Measurements from ENCODE around the gene CHD9.
A peak's percentile ranks its signal among the peaks of the same experiment; 100 is the strongest.

The CHD9 gene

DNA sequence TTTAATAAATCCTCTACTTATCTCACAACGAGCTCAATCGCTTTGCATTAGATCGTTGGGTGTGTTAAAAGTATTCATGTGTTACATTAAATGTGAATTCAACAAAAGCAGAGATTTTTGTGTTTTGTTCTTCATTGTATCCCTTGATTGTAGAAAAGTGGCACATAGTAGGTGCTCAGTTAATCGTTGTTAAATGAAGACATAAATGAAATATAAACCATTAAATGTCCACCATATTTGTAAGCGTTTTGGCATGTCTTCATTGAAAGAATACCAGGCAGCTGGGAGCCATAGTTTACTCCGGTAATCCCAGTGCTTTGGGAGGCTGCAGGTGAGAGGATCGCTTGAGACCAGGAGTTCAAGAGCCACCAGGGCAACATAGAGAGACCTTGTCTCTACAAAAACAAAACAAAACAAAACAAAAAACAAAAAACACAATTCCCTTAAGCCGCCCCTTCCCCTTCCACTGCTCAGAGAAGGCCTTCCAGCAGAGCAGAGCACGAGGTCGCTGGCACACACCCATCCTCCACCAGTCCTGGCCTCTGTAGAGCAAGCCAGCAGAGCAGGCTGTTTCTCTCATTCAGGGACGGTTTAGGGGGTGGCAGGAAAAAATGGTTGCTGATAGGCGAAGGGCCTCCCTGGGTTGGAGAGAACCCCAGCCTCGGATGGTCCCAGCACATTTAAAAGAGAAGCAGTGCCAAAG is 673 bp upstream of the CHD9 start:
- Histone ChIP-seq H3K27me3 (no peaks in the 10 kb centered on the region), H3K4me3 (peak overlapping the region; percentile 68 to 85 (median 78)), H3K9me3 (replicated peaks in 1 of 11) (no peaks in the 10 kb centered on the region), H3K9ac (peak overlapping the region; percentile 83 to 95 (median 88)), H3K27ac (peak overlapping the region in 10 of 11 experiments; percentile 71 to 91 (median 86); a peak in 21 of 22 replicates), H3K36me3 (no peaks in the 10 kb centered on the region), H4K20me1 (peaks cover 0 to 13% (median 0%) of the 10 kb centered on the region in 11 experiments; a peak in 4 of 22 replicates), H3K4me2 (peak overlapping the region; percentile 80 to 96 (median 90)), H3K4me1 (peaks cover 43 to 63% (median 57%) of the 10 kb centered on the region in 10 experiments)
- no peak for TF ChIP-seq Cebpa-rat (IDR thresholded peaks at IDR 0.05)

DNA sequence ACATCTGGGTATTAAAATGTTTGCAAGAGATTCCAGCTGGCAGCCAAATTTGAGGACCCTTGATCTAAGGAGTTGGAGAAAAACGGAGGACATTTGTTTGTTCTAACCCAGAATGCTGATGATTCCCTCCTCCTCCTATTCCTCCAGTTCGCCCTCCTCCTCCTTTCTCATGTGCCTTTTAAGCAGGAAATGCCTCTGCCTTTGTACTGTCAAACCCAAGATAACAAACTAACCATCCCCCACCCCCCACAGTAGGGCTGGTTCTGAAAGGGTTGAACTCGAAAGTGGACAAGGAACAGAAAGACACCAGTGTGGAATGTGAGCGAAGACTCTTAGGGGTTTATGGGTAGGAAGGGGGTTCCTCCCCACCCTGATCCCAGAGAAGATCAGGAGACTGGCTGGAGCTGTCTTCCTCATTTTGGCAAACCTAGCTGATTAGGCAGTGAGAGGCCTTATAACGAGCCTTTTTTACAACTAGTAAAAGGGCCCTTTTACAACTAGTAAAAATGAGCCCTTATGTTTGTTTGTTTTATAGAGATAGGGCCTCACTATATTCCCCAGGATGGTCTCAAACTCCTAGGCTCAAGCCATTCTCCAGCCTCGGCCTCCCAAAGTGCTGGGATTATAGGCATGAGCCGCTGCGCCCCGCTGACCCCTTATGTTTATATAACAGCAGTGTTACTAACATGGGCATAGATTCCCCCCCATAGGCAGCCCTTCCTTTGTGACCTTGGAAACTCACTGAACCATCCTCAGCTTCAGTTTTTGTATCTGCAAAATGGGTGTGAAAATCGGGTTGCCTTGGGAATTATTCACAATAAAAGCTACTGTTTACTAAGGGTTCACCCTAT is 975 bp downstream of the CHD9 start:
- Histone ChIP-seq H3K9ac (peak overlapping the region; percentile 83 to 95 (median 88)), H4K20me1 (peaks cover 0 to 18% (median 1%) of the 10 kb centered on the region in 11 experiments; a peak in 5 of 22 replicates), H3K36me3 (peaks cover 0 to 6% (median 0%) of the 10 kb centered on the region in 11 experiments; a peak in 2 of 22 replicates), H3K4me1 (peaks cover 51 to 68% (median 62%) of the 10 kb centered on the region in 10 experiments), H3K27ac (peak overlapping the region; percentile 16 to 91 (median 86); a peak in 21 of 22 replicates), H3K9me3 (replicated peaks in 1 of 11) (no peaks in the 10 kb centered on the region), H3K4me3 (peak overlapping the region; percentile 68 to 85 (median 78)), H3K27me3 (no peaks in the 10 kb centered on the region), H3K4me2 (peak overlapping the region; percentile 80 to 96 (median 90))
- TF ChIP-seq Cebpa-rat (IDR thresholded peaks at IDR 0.05): no peak

DNA sequence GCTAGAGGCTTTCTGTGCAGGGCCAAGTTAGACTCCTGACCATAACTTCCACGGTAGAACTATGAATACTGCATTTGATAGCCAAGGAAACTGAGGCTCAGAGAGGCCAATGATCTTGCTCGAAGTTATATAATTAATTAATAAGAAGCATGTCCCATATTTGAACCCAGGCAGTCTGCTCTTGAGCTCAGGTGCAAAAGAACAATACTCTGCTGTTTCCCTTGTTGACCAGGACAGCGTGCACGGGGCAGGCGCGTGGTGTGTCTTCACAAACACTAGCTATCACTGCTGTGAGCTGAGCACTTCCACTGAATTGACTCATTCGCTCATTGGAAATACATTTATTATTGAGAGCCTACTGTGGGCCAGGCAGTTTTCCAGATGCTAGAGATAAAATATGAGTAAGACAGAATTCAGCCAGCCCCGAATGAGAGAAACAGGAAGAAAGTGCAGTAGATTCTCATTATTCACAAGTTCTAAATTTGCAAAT is 1.6 kb downstream of the CHD9 start:
- Histone ChIP-seq H3K4me2 (peak overlapping the region; percentile 80 to 96 (median 90)), H3K9me3 (replicated peaks in 1 of 11) (no peaks in the 10 kb centered on the region), H4K20me1 (peaks cover 0 to 18% (median 4%) of the 10 kb centered on the region in 11 experiments; a peak in 8 of 22 replicates), H3K9ac (peak overlapping the region; percentile 83 to 95 (median 88); a peak in 15 of 22 replicates), H3K27me3 (no peaks in the 10 kb centered on the region), H3K36me3 (peaks cover 0 to 6% (median 0%) of the 10 kb centered on the region in 11 experiments; a peak in 2 of 22 replicates), H3K4me1 (peaks cover 58 to 74% (median 69%) of the 10 kb centered on the region in 10 experiments), H3K27ac (peak overlapping the region in 7 of 11 experiments; percentile 71 to 91 (median 86); a peak in 12 of 22 replicates), H3K4me3 (peak overlapping the region; percentile 68 to 85 (median 78); a peak in 17 of 20 replicates)
- no peak for TF ChIP-seq Cebpa-rat (IDR thresholded peaks at IDR 0.05)

DNA sequence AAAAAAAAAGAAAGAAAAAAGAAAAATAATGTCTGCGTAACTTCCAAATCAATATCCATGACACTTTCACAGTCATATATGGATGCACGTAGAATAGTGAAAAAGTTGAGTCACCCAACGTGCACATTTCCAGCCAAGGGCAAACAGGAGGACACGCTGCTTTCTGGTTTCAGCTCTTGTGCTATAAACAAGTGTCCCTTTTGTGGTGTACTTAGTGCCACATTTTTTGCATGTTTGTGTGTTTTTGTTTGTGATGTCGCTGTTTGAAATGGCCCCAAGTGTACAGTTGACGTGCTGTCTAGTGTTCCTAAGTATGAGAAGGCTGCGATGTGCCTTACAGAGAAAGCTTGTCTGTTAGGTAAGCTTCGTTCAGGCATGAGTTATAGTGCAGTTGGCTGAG is 2.9 kb downstream of the CHD9 start:
- H3K4me2 ChIP-seq: peak overlapping the region in 10 of 11 experiments; percentile 35 to 96 (median 90); a peak in 12 of 22 replicates
- H3K9me3 ChIP-seq (replicated peaks in 1 of 11): no peaks in the 10 kb centered on the region
- no peaks in the 10 kb centered on the region for H3K27me3 ChIP-seq
- H3K36me3 ChIP-seq: peaks cover 0 to 6% (median 0%) of the 10 kb centered on the region in 11 experiments; a peak in 3 of 22 replicates
- no peak for TF ChIP-seq Cebpa-rat (IDR thresholded peaks at IDR 0.05)
- H3K27ac ChIP-seq: no peak overlapping the region
- no peak overlapping the region for H3K4me3 ChIP-seq
- peaks cover 61 to 81% (median 74%) of the 10 kb centered on the region in 10 experiments for H3K4me1 ChIP-seq
- no peak overlapping the region for H3K9ac ChIP-seq
- H4K20me1 ChIP-seq: peaks cover 0 to 18% (median 14%) of the 10 kb centered on the region in 11 experiments; a peak in 10 of 22 replicates

DNA sequence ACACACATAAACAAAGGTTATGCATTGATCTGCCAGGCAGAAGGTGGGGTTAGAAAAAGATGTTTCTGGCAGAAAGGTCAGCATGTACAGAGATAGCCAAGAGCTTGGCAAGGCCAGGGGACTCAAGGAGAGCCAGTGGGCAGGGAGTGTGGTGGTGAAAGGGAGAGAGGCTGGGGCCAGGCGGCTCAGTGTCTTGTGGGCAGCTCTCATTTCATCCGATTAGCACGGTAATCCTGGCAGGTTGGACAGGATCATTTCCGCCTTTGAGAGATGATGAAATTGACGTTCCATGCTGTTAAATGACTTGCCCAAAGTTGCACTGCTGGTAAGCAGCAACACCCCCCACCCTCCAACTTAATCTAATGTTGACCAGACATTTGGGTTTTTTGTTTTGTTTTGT is 3.6 kb downstream of the CHD9 start:
- no peaks in the 10 kb centered on the region for H3K9me3 ChIP-seq (replicated peaks in 1 of 11)
- peaks cover 0 to 18% (median 14%) of the 10 kb centered on the region in 11 experiments; a peak in 10 of 22 replicates for H4K20me1 ChIP-seq
- no peak for TF ChIP-seq Cebpa-rat (IDR thresholded peaks at IDR 0.05)
- H3K4me2 ChIP-seq: peak overlapping the region in 9 of 11 experiments; percentile 0 to 96 (median 35); a peak in 13 of 22 replicates
- H3K4me1 ChIP-seq: peaks cover 65 to 81% (median 74%) of the 10 kb centered on the region in 10 experiments
- peaks cover 0 to 6% (median 0%) of the 10 kb centered on the region in 11 experiments; a peak in 3 of 22 replicates for H3K36me3 ChIP-seq
- H3K27ac ChIP-seq: peak overlapping the region in 2 of 11 experiments; percentile 22 to 25; a peak in 2 of 22 replicates
- H3K9ac ChIP-seq: no peak overlapping the region
- no peaks in the 10 kb centered on the region for H3K27me3 ChIP-seq
- H3K4me3 ChIP-seq: no peak overlapping the region

DNA sequence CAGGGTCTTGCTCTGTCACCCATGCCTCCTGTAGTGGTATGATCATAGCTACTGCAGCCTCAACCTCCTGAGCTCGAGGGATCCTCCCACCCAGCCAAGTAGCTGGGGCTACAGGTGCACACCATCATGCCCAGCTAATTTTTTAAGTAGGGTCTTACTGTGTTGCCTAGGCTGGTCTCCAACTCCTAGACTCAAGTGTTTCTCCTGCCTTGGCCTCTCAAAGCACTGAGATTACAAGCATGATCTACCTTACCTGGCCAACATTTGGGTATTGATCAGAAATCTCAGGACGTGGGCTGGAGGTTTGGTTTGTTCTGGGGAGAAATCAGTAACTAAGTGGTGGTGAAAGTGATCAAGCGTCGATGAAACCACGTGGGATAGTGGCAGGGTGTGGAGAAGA is 4.1 kb downstream of the CHD9 start:
- Histone ChIP-seq H3K9ac (no peak overlapping the region), H3K27ac (peak overlapping the region in 2 of 11 experiments; percentile 17 to 22; a peak in 1 of 22 replicates), H3K27me3 (no peaks in the 10 kb centered on the region), H3K4me3 (no peak overlapping the region), H3K4me1 (peaks cover 65 to 83% (median 74%) of the 10 kb centered on the region in 10 experiments), H3K4me2 (peak overlapping the region in 5 of 11 experiments; percentile 0 to 87 (median 35); a peak in 7 of 22 replicates), H4K20me1 (peaks cover 0 to 18% (median 14%) of the 10 kb centered on the region in 11 experiments; a peak in 13 of 22 replicates), H3K9me3 (replicated peaks in 1 of 11) (no peaks in the 10 kb centered on the region), H3K36me3 (peaks cover 0 to 6% (median 0%) of the 10 kb centered on the region in 11 experiments; a peak in 3 of 22 replicates)
- TF ChIP-seq Cebpa-rat (IDR thresholded peaks at IDR 0.05): no peak

DNA sequence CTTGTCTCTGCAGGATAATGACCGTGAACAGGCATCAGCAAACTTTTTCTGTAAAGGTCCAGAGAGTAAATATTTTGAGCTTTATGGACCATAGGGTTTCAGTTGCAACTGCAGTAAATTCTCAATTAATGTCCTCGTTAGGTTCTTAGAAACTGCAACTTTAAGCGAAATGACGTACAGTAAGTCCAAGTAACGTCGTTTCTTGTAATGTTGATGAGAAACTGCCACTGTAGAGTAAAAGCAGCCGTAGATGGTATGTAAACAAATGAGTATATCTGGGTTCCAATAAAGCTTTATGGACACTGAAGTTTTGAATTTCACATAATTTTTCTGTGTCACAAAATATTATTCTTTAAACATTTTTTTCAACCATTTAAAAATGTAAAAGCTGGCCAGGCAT is 4.9 kb downstream of the CHD9 start:
- H4K20me1 ChIP-seq: peaks cover 0 to 24% (median 16%) of the 10 kb centered on the region in 11 experiments; a peak in 13 of 22 replicates
- no peak overlapping the region for H3K9ac ChIP-seq
- H3K4me3 ChIP-seq: no peak overlapping the region
- no peak overlapping the region for H3K4me2 ChIP-seq
- peaks cover 0 to 6% (median 0%) of the 10 kb centered on the region in 11 experiments; a peak in 3 of 22 replicates for H3K36me3 ChIP-seq
- TF ChIP-seq Cebpa-rat (IDR thresholded peaks at IDR 0.05): no peak
- no peak overlapping the region for H3K27ac ChIP-seq
- no peaks in the 10 kb centered on the region for H3K9me3 ChIP-seq (replicated peaks in 1 of 11)
- H3K27me3 ChIP-seq: no peaks in the 10 kb centered on the region
- H3K4me1 ChIP-seq: peaks cover 65 to 84% (median 77%) of the 10 kb centered on the region in 10 experiments

DNA sequence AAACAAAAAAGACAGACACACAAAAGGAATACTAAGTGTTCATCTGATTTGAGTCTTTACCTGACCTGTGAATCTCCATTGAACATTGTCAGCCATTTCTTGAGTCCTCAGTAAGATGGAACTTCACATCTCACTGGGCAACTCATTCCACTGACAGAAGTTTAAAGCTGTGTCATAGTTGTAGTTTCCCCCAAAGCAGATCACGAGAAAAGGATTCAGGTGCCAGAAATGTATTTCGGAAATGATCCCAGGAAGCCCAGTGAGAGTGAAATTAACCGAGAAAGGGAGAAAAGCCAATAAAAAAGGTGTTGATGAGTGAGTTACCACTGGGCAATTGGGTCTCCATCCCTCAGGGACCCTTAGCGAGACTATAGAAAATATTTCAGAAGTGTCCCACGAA is 6.5 kb downstream of the CHD9 start:
- Histone ChIP-seq H3K36me3 (peaks cover 0 to 14% (median 4%) of the 10 kb centered on the region in 11 experiments; a peak in 8 of 22 replicates), H3K27ac (peak overlapping the region in 3 of 11 experiments; percentile 37 to 48 (median 40); a peak in 6 of 22 replicates), H4K20me1 (peaks cover 0 to 40% (median 16%) of the 10 kb centered on the region in 11 experiments; a peak in 13 of 22 replicates), H3K9ac (no peak overlapping the region), H3K4me3 (no peak overlapping the region), H3K27me3 (no peaks in the 10 kb centered on the region), H3K9me3 (replicated peaks in 1 of 11) (no peaks in the 10 kb centered on the region), H3K4me2 (peak overlapping the region; percentile 47 to 85 (median 62)), H3K4me1 (peaks cover 74 to 89% (median 83%) of the 10 kb centered on the region in 10 experiments)
- TF ChIP-seq Cebpa-rat (IDR thresholded peaks at IDR 0.05): no peak
